Measurements from ENCODE around the gene AMFR. TPM values are rescaled to one million over a fixed set of nuclear protein-coding genes. Genes with fewer than 3 reads are reported as not detected.
A peak's percentile ranks its signal among the peaks of the same experiment; 100 is the strongest.

The AMFR gene
- total and polyA plus RNA-seq, 7 experiments from 2014 or later, result 35.7 to 83.3 (median 55.1) TPM

- intact Hi-C loops (cut with micrococcal nuclease), result loop anchor here (1.0 to 5.0 kb wide), 14 partner anchors 26 to 1551 kb away; partner anchors contain the start of genes AMFR (in 2 of the 2), BBS2 (in 2 of the 2), HERPUD1 (in 2 of the 2) and GNAO1 (in 1 of the 2)
- DNase-seq, result peak; percentile 67 to 96 (median 93)
- ChIA-PET POLR2A (interaction anchor here (0.6 to 1.4 kb wide), 12 partner anchors 9 to 1284 kb away, joined by 3 to 5 read pairs (median 4); partner anchors contain the start of gene KATNB1), CTCF (interaction anchor here (0.7 to 1.4 kb wide), 2 partner anchors 24 to 35 kb away, joined by 3 to 4 read pairs; no protein-coding TSS in a partner anchor)
- H3K36me3 ChIP-seq (ENCODE audit: control insufficient read depth in 2 of 3, insufficient read depth in 3 of 3, low read length in 3 of 3), result peaks cover 13 to 23% (median 22%) of the 10 kb centered on the region in 3 experiments
- Mint-ChIP-seq H3K36me3 (peaks cover 18 to 28% (median 21%) of the 10 kb centered on the region in 5 donors), H3K9me3 (no peaks in the 10 kb centered on the region), H3K4me1 (peaks cover 50 to 77% (median 64%) of the 10 kb centered on the region in 7 donors), H3K27me3 (no peaks in the 10 kb centered on the region), H3K4me3 (peak within 1 kb of the TSS; percentile 94 to 100 (median 97)), H3K27ac (peak within 1 kb of the TSS; percentile 92 to 98 (median 93))
- H3K9me3 ChIP-seq (ENCODE audit: control insufficient read depth in 2 of 3, low read length in 3 of 3), result no peaks in the 10 kb centered on the region
- ATAC-seq, result peak; percentile 99
- peaks cover 24 to 42% of the 10 kb centered on the region in 2 donors for H3K4me1 ChIP-seq (ENCODE audit: control insufficient read depth in 2 of 2, insufficient read depth in 2 of 2, low read length in 2 of 2)
- peak within 1 kb of the TSS; percentile 96 for H3K4me3 ChIP-seq (ENCODE audit: low read length)
- peak within 1 kb of the TSS; percentile 92 for H3K27ac ChIP-seq (ENCODE audit: low read depth, low read length)
- no peaks in the 10 kb centered on the region for H3K27me3 ChIP-seq (ENCODE audit: control insufficient read depth in 2 of 2, insufficient read depth in 2 of 2, low read length in 2 of 2)
Observed at GRCh38 chr16:56450986-56451752, 25.8 kb upstream of the AMFR start, which contains the start of the genes NUDT21 and OGFOD1. NUDT21 (minus strand) TSS chr16:56451332; CDS start chr16:56451202, 130 bp downstream. OGFOD1 (plus strand) TSS chr16:56451554; CDS start chr16:56451613, 59 bp downstream.

GRCh38 chr16:56450275-56450985 is 25.1 kb upstream of the AMFR start:
- Mint-ChIP-seq H3K4me3 (peak overlapping the region; percentile 94 to 100 (median 97)), H3K27ac (peak overlapping the region; percentile 92 to 98 (median 93)), H3K9me3 (no peaks in the 10 kb centered on the region), H3K36me3 (peaks cover 10 to 26% (median 14%) of the 10 kb centered on the region in 5 donors), H3K27me3 (no peaks in the 10 kb centered on the region), H3K4me1 (peaks cover 47 to 70% (median 61%) of the 10 kb centered on the region in 7 donors)
- H3K27me3 ChIP-seq (ENCODE audit: control insufficient read depth in 2 of 2, insufficient read depth in 2 of 2, low read length in 2 of 2), result no peaks in the 10 kb centered on the region
- peak in 1 of 9 donors; percentile 29 for DNase-seq
- H3K27ac ChIP-seq (ENCODE audit: low read depth, low read length), result peak overlapping the region; percentile 92
- peak overlapping the region; percentile 96 for H3K4me3 ChIP-seq (ENCODE audit: low read length)
- no peak for ATAC-seq
- H3K36me3 ChIP-seq (ENCODE audit: control insufficient read depth in 2 of 3, insufficient read depth in 3 of 3, low read length in 3 of 3), result peaks cover 11 to 27% (median 22%) of the 10 kb centered on the region in 3 experiments
- intact Hi-C loops (cut with micrococcal nuclease), result loop anchor here (2.0 to 5.0 kb wide), 7 partner anchors 252 to 1552 kb away; partner anchors contain the start of genes HERPUD1 (in 2 of the 2), GNAO1 (in 1 of the 2), KATNB1 (in 1 of the 2) and PSME3IP1 (in 1 of the 2)
- H3K4me1 ChIP-seq (ENCODE audit: control insufficient read depth in 2 of 2, insufficient read depth in 2 of 2, low read length in 2 of 2), result peaks cover 24 to 42% of the 10 kb centered on the region in 2 donors
- POLR2A ChIA-PET, result interaction anchor here (0.6 to 1.4 kb wide), 9 partner anchors 11 to 1285 kb away, joined by 3 to 5 read pairs (median 4); partner anchors contain the start of gene KATNB1
- CTCF ChIA-PET, result interaction anchor here (1.4 kb wide), 1 partner anchor 24 kb away, joined by 3 read pairs; no protein-coding TSS in a partner anchor
- no peaks in the 10 kb centered on the region for H3K9me3 ChIP-seq (ENCODE audit: control insufficient read depth in 2 of 3, low read length in 3 of 3)

- Mint-ChIP-seq H3K27ac (peak overlapping the region in 5 of 9 donors; percentile 7 to 58 (median 40)), H3K9me3 (no peaks in the 10 kb centered on the region), H3K27me3 (no peaks in the 10 kb centered on the region), H3K4me3 (peak overlapping the region in 5 of 10 donors; percentile 4 to 98 (median 20)), H3K36me3 (peaks cover 4 to 17% (median 5%) of the 10 kb centered on the region in 5 donors), H3K4me1 (peaks cover 44 to 55% (median 52%) of the 10 kb centered on the region in 7 donors)
- peaks cover 11 to 40% (median 14%) of the 10 kb centered on the region in 3 experiments for H3K36me3 ChIP-seq (ENCODE audit: control insufficient read depth in 2 of 3, insufficient read depth in 3 of 3, low read length in 3 of 3)
- H3K4me1 ChIP-seq (ENCODE audit: control insufficient read depth in 2 of 2, insufficient read depth in 2 of 2, low read length in 2 of 2), result peaks cover 24 to 39% of the 10 kb centered on the region in 2 donors
- no peaks in the 10 kb centered on the region for H3K9me3 ChIP-seq (ENCODE audit: control insufficient read depth in 2 of 3, low read length in 3 of 3)
- ATAC-seq (no peak), DNase-seq (no peak)
- POLR2A ChIA-PET, result interaction anchor here (2.0 kb wide), 1 partner anchor 13 kb away, joined by 6 read pairs; no protein-coding TSS in a partner anchor
- intact Hi-C loops (cut with micrococcal nuclease), result no loop called here
- H3K4me3 ChIP-seq (ENCODE audit: low read length), result no peak overlapping the region
- H3K27me3 ChIP-seq (ENCODE audit: control insufficient read depth in 2 of 2, insufficient read depth in 2 of 2, low read length in 2 of 2), result no peaks in the 10 kb centered on the region
- CTCF ChIA-PET, result no interaction called here
- H3K27ac ChIP-seq (ENCODE audit: low read depth, low read length), result no peak overlapping the region
Observed at GRCh38 chr16:56448005-56448404, 22.7 kb upstream of the AMFR start.

DNA sequence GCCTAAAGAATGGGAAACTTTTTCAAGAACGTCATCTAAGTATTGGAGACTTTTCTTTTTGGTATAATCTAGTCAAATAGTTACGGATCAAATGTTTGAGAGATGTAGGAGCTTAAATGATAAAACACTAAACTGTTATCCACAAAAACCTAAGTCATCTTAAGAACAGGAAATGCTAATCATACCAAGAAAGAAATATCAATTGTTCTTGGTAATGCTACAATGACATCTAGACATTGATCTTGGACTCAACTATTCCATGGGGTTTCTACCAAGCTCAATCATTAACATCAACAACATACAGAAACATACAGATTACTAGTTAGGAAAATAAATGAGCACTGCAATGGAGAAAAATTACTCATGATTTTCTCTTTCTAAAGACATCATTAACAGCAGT is 21.9 kb upstream of the AMFR start:
- no peak overlapping the region for H3K4me3 ChIP-seq (ENCODE audit: low read length)
- CTCF ChIA-PET, result interaction anchor here (0.6 kb wide), 1 partner anchor 24 kb away, joined by 4 read pairs; no protein-coding TSS in a partner anchor
- peaks cover 38 to 49% (median 47%) of the 10 kb centered on the region in 7 donors for H3K4me1 Mint-ChIP-seq
- peaks cover 8 to 24% (median 12%) of the 10 kb centered on the region in 5 donors for H3K36me3 Mint-ChIP-seq
- no peaks in the 10 kb centered on the region for H3K27me3 ChIP-seq (ENCODE audit: control insufficient read depth in 2 of 2, insufficient read depth in 2 of 2, low read length in 2 of 2)
- intact Hi-C loops (cut with micrococcal nuclease), result no loop called here
- H3K9me3 ChIP-seq (ENCODE audit: control insufficient read depth in 2 of 3, low read length in 3 of 3), result no peaks in the 10 kb centered on the region
- POLR2A ChIA-PET, result no interaction called here
- no peak for ATAC-seq
- no peaks in the 10 kb centered on the region for H3K27me3 Mint-ChIP-seq
- no peaks in the 10 kb centered on the region for H3K9me3 Mint-ChIP-seq
- no peak for DNase-seq
- H3K4me1 ChIP-seq (ENCODE audit: control insufficient read depth in 2 of 2, insufficient read depth in 2 of 2, low read length in 2 of 2), result peaks cover 19 to 31% of the 10 kb centered on the region in 2 donors
- peak overlapping the region in 1 of 9 donors; percentile 40 for H3K27ac Mint-ChIP-seq
- no peak overlapping the region for H3K27ac ChIP-seq (ENCODE audit: low read depth, low read length)
- H3K4me3 Mint-ChIP-seq, result peak overlapping the region in 1 of 10 donors; percentile 28
- H3K36me3 ChIP-seq (ENCODE audit: control insufficient read depth in 2 of 3, insufficient read depth in 3 of 3, low read length in 3 of 3), result peaks cover 11 to 41% (median 19%) of the 10 kb centered on the region in 3 experiments

DNA sequence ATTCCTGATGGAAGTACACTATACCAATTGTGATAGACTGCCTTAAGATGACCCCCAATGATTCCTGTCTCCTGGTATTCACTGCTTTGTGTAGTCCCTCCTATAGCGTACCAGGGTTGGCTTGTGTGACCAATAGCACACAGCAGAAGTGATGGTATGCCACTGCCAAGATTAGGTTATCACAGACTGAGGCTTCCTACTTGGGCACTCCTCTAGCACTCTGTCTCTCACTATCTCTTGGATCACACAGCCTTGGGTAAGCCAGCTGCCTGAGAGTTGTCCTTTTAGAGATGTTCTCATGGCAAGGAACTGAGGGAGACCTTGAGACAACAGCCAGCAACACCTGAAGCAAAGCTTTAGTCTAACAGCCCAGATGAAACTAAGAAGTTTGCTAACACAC is 12.7 kb upstream of the AMFR start:
- ATAC-seq, result no peak
- no peaks in the 10 kb centered on the region for H3K27me3 ChIP-seq (ENCODE audit: control insufficient read depth in 2 of 2, insufficient read depth in 2 of 2, low read length in 2 of 2)
- H3K27ac ChIP-seq (ENCODE audit: low read depth, low read length), result no peak overlapping the region
- Mint-ChIP-seq H3K27ac (peak overlapping the region in 1 of 9 donors; percentile 19), H3K27me3 (no peaks in the 10 kb centered on the region), H3K9me3 (no peaks in the 10 kb centered on the region), H3K4me1 (peaks cover 3 to 20% (median 7%) of the 10 kb centered on the region in 7 donors), H3K36me3 (peaks cover 10 to 38% (median 22%) of the 10 kb centered on the region in 5 donors), H3K4me3 (no peak overlapping the region)
- no peaks in the 10 kb centered on the region for H3K9me3 ChIP-seq (ENCODE audit: control insufficient read depth in 2 of 3, low read length in 3 of 3)
- H3K36me3 ChIP-seq (ENCODE audit: control insufficient read depth in 2 of 3, insufficient read depth in 3 of 3, low read length in 3 of 3), result peaks cover 9 to 54% (median 12%) of the 10 kb centered on the region in 3 experiments
- H3K4me1 ChIP-seq (ENCODE audit: control insufficient read depth in 2 of 2, insufficient read depth in 2 of 2, low read length in 2 of 2), result no peaks in the 10 kb centered on the region
- DNase-seq, result no peak
- CTCF ChIA-PET, result no interaction called here
- POLR2A ChIA-PET, result interaction anchor here (1.3 kb wide), 1 partner anchor 12 kb away, joined by 3 read pairs; no protein-coding TSS in a partner anchor
- intact Hi-C loops (cut with micrococcal nuclease), result no loop called here
- no peak overlapping the region for H3K4me3 ChIP-seq (ENCODE audit: low read length)
